Measurements from ENCODE around the gene PPBP. TPM values are rescaled to one million over a fixed set of nuclear protein-coding genes. Genes with fewer than 3 reads are reported as not detected.

Gene PPBP
- total RNA-seq, 1 experiment from 2014 or later = not detected

DNA sequence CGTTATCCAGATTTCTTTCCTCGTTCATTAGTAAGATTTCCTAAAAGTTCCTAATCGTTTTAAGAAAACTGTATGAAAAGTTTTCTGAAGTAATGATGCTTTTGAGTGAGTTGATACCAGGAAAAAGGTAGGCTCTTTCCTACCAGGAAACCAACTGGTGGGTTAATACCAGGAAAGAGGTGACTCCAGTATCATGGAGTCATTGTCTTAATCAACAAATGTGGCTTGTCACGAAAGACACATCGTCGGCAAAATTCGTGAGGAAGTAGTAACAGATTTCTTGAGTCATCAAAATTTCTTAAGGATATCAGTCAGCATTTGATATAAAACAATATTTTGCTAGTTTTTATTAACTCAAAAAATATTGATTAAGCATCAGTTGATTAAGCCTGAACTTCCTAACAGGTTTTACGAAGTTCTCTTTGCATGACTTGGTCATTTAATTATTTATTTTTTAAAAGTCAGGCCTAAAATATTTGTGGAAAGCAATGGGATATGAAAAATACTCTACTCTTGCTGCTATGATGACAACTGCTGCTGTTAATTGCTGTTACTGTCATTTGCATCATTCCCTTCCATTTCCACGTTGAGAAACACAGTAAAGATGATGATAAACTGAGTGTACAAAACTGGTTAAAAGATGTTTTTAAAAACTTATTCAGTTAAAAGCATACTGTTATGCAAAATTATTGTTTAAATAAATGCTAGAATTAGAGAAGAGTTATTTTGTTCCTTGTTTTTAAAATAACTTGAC, 3.2 kb upstream of the PPBP start:
- DNase-seq (ENCODE audit: low spot score) (no peak), ATAC-seq (no peak)
- Mint-ChIP-seq H3K36me3 (peaks cover 4% of the 10 kb centered on the region; the same call in 1 of the 2 replicates), H3K4me1 (peaks cover 58% of the 10 kb centered on the region), H3K9me3 (peaks cover 13% of the 10 kb centered on the region), H3K27me3 (ENCODE audit: low read depth) (peaks cover 11% of the 10 kb centered on the region), H3K4me3 (no peak overlapping the region), H3K27ac (no peak overlapping the region)
- POLR2A ChIA-PET = no interaction called here
- TF ChIP-seq NFE2L1 (CRISPR knock-in tag; IDR thresholded peaks at IDR 0.05) (no peak), SMAD4 (CRISPR knock-in tag; IDR thresholded peaks at IDR 0.05) (no peak), ZNF219 (CRISPR knock-in tag; IDR thresholded peaks at IDR 0.05; ENCODE audit: borderline replicate concordance) (no peak), E2F4 (CRISPR knock-in tag; IDR thresholded peaks at IDR 0.05; ENCODE audit: borderline replicate concordance, low read depth) (no peak), ZNF138 (CRISPR knock-in tag; conservative IDR thresholded peaks at IDR 0.05) (no peak), RELA (CRISPR knock-in tag; IDR thresholded peaks at IDR 0.05; ENCODE audit: borderline replicate concordance) (no peak), GTF2I (CRISPR knock-in tag; conservative IDR thresholded peaks at IDR 0.05) (no peak), TEAD4 (CRISPR knock-in tag; IDR thresholded peaks at IDR 0.05) (no peak)
- TF ChIP-seq, protein P1, sequence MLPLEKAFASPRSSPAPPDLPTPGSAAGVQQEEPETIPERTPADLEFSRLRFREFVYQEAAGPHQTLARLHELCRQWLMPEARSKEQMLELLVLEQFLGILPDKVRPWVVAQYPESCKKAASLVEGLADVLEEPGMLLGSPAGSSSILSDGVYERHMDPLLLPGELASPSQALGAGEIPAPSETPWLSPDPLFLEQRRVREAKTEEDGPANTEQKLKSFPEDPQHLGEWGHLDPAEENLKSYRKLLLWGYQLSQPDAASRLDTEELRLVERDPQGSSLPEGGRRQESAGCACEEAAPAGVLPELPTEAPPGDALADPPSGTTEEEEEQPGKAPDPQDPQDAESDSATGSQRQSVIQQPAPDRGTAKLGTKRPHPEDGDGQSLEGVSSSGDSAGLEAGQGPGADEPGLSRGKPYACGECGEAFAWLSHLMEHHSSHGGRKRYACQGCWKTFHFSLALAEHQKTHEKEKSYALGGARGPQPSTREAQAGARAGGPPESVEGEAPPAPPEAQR (CRISPR knock-in tag; IDR thresholded peaks at IDR 0.05) = no peak
- TF ChIP-seq, protein P2, sequence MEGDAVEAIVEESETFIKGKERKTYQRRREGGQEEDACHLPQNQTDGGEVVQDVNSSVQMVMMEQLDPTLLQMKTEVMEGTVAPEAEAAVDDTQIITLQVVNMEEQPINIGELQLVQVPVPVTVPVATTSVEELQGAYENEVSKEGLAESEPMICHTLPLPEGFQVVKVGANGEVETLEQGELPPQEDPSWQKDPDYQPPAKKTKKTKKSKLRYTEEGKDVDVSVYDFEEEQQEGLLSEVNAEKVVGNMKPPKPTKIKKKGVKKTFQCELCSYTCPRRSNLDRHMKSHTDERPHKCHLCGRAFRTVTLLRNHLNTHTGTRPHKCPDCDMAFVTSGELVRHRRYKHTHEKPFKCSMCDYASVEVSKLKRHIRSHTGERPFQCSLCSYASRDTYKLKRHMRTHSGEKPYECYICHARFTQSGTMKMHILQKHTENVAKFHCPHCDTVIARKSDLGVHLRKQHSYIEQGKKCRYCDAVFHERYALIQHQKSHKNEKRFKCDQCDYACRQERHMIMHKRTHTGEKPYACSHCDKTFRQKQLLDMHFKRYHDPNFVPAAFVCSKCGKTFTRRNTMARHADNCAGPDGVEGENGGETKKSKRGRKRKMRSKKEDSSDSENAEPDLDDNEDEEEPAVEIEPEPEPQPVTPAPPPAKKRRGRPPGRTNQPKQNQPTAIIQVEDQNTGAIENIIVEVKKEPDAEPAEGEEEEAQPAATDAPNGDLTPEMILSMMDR (IDR thresholded peaks at IDR 0.05) = no peak
- TF ChIP-seq, protein P3, sequence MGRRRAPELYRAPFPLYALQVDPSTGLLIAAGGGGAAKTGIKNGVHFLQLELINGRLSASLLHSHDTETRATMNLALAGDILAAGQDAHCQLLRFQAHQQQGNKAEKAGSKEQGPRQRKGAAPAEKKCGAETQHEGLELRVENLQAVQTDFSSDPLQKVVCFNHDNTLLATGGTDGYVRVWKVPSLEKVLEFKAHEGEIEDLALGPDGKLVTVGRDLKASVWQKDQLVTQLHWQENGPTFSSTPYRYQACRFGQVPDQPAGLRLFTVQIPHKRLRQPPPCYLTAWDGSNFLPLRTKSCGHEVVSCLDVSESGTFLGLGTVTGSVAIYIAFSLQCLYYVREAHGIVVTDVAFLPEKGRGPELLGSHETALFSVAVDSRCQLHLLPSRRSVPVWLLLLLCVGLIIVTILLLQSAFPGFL (CRISPR knock-in tag; IDR thresholded peaks at IDR 0.05; ENCODE audit: borderline replicate concordance) = no peak
- TF ChIP-seq, protein P4, sequence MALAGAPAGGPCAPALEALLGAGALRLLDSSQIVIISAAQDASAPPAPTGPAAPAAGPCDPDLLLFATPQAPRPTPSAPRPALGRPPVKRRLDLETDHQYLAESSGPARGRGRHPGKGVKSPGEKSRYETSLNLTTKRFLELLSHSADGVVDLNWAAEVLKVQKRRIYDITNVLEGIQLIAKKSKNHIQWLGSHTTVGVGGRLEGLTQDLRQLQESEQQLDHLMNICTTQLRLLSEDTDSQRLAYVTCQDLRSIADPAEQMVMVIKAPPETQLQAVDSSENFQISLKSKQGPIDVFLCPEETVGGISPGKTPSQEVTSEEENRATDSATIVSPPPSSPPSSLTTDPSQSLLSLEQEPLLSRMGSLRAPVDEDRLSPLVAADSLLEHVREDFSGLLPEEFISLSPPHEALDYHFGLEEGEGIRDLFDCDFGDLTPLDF (CRISPR knock-in tag; IDR thresholded peaks at IDR 0.05) = no peak
- TF ChIP-seq, protein P5, sequence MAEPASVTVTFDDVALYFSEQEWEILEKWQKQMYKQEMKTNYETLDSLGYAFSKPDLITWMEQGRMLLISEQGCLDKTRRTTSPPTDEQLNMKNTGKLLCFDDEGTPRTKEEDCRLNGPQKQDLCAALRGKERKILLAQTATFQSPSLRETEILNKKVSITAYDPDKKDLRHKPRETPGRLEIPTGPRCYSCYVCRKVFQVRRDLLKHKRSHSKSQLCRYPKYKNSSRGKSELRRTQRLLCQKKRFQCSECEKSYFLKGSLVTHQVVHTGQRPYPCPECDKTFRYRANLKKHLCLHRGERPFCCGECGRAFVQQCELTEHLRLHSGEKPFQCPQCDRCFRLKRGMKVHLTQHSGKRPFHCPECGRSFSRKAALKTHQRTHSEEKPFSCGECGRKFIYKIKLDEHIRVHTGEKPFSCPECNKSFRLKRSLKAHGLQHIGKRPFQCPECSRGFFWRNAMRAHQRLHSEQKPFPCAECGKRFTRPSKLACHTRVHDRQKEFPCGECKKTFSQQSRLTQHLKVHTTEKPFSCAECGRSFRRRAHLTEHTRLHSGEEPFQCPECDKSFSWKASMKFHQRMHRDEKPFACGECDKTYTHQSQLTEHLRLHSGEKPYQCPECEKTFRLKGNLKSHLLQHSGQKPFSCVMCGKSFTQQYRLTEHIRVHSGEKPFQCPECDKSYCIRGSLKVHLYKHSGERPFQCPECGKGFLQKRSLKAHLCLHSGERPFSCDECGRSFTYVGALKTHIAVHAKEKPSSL (CRISPR knock-in tag; conservative IDR thresholded peaks at IDR 0.05) = no peak
- CTCF ChIA-PET = no interaction called here

- Mint-ChIP-seq H3K9me3 (peaks cover 13% of the 10 kb centered on the region), H3K4me3 (no peak overlapping the region), H3K27me3 (ENCODE audit: low read depth) (peaks cover 11% of the 10 kb centered on the region), H3K27ac (no peak overlapping the region), H3K36me3 (peaks cover 4% of the 10 kb centered on the region; the same call in 1 of the 2 replicates), H3K4me1 (peaks cover 62% of the 10 kb centered on the region)
- POLR2A ChIA-PET = no interaction called here
- CTCF ChIA-PET = interaction anchor here (0.6 kb wide), 1 partner anchor 9 kb away, joined by 3 read pairs; the partner anchor contains the start of gene CXCL5
- ATAC-seq (no peak), DNase-seq (ENCODE audit: low spot score) (no peak)
- no peak for TF ChIP-seq NFATC4 (CRISPR knock-in tag; IDR thresholded peaks at IDR 0.05)
- no peak for TF ChIP-seq OVOL2 (CRISPR knock-in tag; IDR thresholded peaks at IDR 0.05; ENCODE audit: borderline replicate concordance)
- TF ChIP-seq, protein P6, sequence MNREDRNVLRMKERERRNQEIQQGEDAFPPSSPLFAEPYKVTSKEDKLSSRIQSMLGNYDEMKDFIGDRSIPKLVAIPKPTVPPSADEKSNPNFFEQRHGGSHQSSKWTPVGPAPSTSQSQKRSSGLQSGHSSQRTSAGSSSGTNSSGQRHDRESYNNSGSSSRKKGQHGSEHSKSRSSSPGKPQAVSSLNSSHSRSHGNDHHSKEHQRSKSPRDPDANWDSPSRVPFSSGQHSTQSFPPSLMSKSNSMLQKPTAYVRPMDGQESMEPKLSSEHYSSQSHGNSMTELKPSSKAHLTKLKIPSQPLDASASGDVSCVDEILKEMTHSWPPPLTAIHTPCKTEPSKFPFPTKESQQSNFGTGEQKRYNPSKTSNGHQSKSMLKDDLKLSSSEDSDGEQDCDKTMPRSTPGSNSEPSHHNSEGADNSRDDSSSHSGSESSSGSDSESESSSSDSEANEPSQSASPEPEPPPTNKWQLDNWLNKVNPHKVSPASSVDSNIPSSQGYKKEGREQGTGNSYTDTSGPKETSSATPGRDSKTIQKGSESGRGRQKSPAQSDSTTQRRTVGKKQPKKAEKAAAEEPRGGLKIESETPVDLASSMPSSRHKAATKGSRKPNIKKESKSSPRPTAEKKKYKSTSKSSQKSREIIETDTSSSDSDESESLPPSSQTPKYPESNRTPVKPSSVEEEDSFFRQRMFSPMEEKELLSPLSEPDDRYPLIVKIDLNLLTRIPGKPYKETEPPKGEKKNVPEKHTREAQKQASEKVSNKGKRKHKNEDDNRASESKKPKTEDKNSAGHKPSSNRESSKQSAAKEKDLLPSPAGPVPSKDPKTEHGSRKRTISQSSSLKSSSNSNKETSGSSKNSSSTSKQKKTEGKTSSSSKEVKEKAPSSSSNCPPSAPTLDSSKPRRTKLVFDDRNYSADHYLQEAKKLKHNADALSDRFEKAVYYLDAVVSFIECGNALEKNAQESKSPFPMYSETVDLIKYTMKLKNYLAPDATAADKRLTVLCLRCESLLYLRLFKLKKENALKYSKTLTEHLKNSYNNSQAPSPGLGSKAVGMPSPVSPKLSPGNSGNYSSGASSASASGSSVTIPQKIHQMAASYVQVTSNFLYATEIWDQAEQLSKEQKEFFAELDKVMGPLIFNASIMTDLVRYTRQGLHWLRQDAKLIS (CRISPR knock-in tag; IDR thresholded peaks at IDR 0.05; ENCODE audit: borderline replicate concordance) = no peak
- TF ChIP-seq STAT6 (CRISPR knock-in tag; conservative IDR thresholded peaks at IDR 0.05; ENCODE audit: low read depth) = no peak
- no peak for TF ChIP-seq ZNF263 (CRISPR knock-in tag; IDR thresholded peaks at IDR 0.05; ENCODE audit: low read depth)
Observed at GRCh38 chr4:73989928-73990327, 1.9 kb upstream of the PPBP start.
